Duodenal mucosa (tissue), 2 donors: ENCODE data around the gene MKRN2OS.
"Not testable (repeated sequence)": the region's sequence is repeated elsewhere in the genome, so short reads cannot be mapped to it uniquely, and the experiment has no call there.

Experiments used
- H3K27ac ChIP-seq: one replicate; pipeline ENCODE4 v1.7.0; 2013; ENCODE audit warnings: low read depth, low read length
- H3K27me3 ChIP-seq, 2 donors: one replicate each; pipeline ENCODE4 v1.7.0; 2013; ENCODE audit warnings: low read length in 2 of 2, control low read depth in 1 of 2; ENCODE audit not compliant: insufficient read depth in 2 of 2, control insufficient read depth in 1 of 2
- H3K36me3 ChIP-seq, 2 donors: one replicate each; pipeline ENCODE4 v1.7.0; 2013; ENCODE audit warnings: low read length in 2 of 2, control low read depth in 1 of 2; ENCODE audit not compliant: insufficient read depth in 2 of 2, control insufficient read depth in 1 of 2
- H3K4me1 ChIP-seq, 2 donors: one replicate each; pipeline ENCODE4 v1.7.0; 2013; ENCODE audit warnings: low read length in 2 of 2, control low read depth in 1 of 2; ENCODE audit not compliant: insufficient read depth in 2 of 2, control insufficient read depth in 1 of 2
- H3K4me3 ChIP-seq, 2 donors: one replicate each; pipeline ENCODE4 v1.7.0; 2013; ENCODE audit warnings: low read length in 2 of 2, low read depth in 1 of 2
- H3K9ac ChIP-seq, 2 donors: one replicate each; pipeline ENCODE4 v1.7.0; 2013; ENCODE audit warnings: low read length in 2 of 2, low read depth in 1 of 2
- H3K9me3 ChIP-seq, 2 donors: one replicate each; pipeline ENCODE4 v1.7.0; 2013; ENCODE audit warnings: low read length in 2 of 2, control low read depth in 1 of 2; ENCODE audit not compliant: control insufficient read depth in 1 of 2

The MKRN2OS gene

GRCh38 chr3:12549971-12550760 is 4.9 kb upstream of the MKRN2OS start:
- Histone ChIP-seq H3K9me3 (no peaks in the 10 kb centered on the region), H3K27ac (no peak overlapping the region), H3K9ac (no peak overlapping the region), H3K36me3 (no peaks in the 10 kb centered on the region), H3K4me1 (no peaks in the 10 kb centered on the region), H3K4me3 (no peak overlapping the region), H3K27me3 (no peaks in the 10 kb centered on the region)

DNA sequence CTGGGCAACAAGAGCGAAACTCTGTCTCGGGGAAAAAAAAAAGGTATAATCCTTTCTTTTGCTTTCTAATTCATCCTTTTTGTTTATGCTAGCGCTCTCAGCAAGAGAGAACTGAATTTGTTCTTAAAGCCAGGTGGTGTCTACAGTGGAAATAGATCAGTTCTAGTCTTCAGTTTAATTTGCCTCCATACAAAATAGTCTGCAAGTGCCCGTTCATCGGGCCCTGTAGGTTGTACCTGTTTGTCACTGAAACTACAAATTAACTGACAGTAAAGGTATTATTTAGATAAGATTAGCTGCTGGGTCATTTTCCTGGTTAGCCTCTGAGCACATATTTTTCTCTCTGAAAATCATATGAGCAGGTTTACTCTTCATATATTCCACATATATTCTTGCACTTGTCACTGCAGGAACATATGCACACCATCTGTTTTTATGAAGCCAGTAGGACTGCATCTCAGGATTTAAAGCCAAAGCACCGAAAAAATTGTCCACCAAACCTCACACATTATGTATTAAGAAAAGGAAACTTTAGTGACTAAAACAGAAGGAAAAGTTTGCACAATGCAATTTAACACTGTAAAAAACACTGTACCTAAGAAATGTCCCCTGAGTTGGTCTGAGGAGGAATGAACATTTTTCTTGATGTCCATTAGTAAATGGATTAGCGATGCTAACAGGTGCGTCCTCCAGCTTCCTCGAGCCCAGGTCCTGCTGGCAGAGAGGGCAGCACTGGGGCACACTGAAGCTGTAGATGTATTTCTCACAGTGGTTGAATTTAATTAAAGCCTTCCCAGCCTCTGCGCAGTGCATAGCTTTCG is 437 bp downstream of the MKRN2OS start:
- no peaks in the 10 kb centered on the region for H3K27me3 ChIP-seq
- H3K9ac ChIP-seq = peak overlapping the region; percentile 69 to 80
- H3K9me3 ChIP-seq = no peaks in the 10 kb centered on the region
- H3K36me3 ChIP-seq = peaks cover 5 to 14% of the 10 kb centered on the region in 2 donors
- H3K4me3 ChIP-seq = peak overlapping the region; percentile 69 to 72
- peak overlapping the region; percentile 36 for H3K27ac ChIP-seq
- no peaks in the 10 kb centered on the region for H3K4me1 ChIP-seq

- H3K27me3 ChIP-seq, H3K4me3 ChIP-seq, H3K9me3 ChIP-seq, H3K9ac ChIP-seq, H3K4me1 ChIP-seq, H3K27ac ChIP-seq: not testable (repeated sequence)
- H3K36me3 ChIP-seq = peaks cover 5 to 21% of the 10 kb centered on the region in 2 donors
These were observed 1.8 kb downstream of the MKRN2OS start for GRCh38 chr3:12543497-12543896.

DNA sequence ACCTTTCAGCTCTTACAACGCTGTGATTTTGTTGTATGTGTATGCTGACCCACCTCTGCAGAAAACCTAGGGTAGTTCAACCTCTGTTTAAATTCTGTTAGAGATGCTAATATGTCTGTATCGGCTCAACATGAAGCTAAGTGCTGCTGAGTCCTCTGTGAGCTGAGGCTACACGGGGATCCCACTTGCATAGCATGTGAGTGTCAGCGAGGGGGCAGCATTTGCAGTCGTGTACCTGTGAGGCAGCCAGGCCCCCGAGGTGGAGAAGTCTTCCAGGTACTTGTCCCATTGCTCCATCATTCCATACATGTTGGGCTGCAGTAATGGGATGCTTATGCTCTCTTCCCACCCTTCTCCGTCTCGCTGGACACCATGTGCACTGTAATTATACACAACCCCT is 3.7 kb downstream of the MKRN2OS start:
- no peaks in the 10 kb centered on the region for H3K27me3 ChIP-seq

GRCh38 chr3:12536423-12536822 is 8.9 kb downstream of the MKRN2OS start:
- H3K9ac ChIP-seq = no peak overlapping the region
- H3K27me3 ChIP-seq = no peaks in the 10 kb centered on the region
- H3K4me3 ChIP-seq = no peak overlapping the region
- peaks cover 5 to 32% of the 10 kb centered on the region in 2 donors for H3K36me3 ChIP-seq
- no peaks in the 10 kb centered on the region for H3K4me1 ChIP-seq
- H3K9me3 ChIP-seq = no peaks in the 10 kb centered on the region
- no peak overlapping the region for H3K27ac ChIP-seq

More for the DNA sequence above, 3.7 kb downstream of the MKRN2OS start:
- H3K9me3 ChIP-seq = no peaks in the 10 kb centered on the region
- no peaks in the 10 kb centered on the region for H3K4me1 ChIP-seq
- no peak overlapping the region for H3K4me3 ChIP-seq
- peaks cover 5 to 21% of the 10 kb centered on the region in 2 donors for H3K36me3 ChIP-seq
- H3K9ac ChIP-seq = no peak overlapping the region
- H3K27ac ChIP-seq = no peak overlapping the region

DNA sequence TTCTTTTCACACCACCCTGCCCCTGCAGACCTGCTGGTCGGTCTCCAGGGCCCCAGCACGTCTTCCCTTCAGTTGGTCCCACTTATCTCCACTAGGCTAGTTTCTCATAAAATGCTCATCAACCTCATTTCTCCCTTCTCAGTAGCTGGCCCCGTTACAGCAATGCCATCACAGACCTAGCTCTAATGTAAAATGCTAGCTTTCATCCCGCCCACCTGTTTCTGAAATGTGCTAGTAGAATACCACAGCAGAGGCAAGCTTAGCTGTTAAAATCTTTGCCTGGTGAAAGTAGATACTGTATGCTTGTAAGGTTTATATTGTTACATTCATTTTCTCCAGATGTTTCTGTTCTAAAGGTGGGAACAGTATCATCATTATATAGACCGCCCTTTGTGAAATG is 13.1 kb downstream of the MKRN2OS start:
- H3K27ac ChIP-seq = no peak overlapping the region
- H3K4me3 ChIP-seq = no peak overlapping the region
- H3K4me1 ChIP-seq = no peaks in the 10 kb centered on the region
- H3K36me3 ChIP-seq = peaks cover 9 to 34% of the 10 kb centered on the region in 2 donors
- H3K9ac ChIP-seq = no peak overlapping the region
- no peaks in the 10 kb centered on the region for H3K9me3 ChIP-seq
- H3K27me3 ChIP-seq = no peaks in the 10 kb centered on the region

GRCh38 chr3:12527757-12528143 is 17.5 kb downstream of the MKRN2OS start:
- H3K36me3 ChIP-seq = peaks cover 16 to 42% of the 10 kb centered on the region in 2 donors
- no peak overlapping the region for H3K27ac ChIP-seq
- no peak overlapping the region for H3K9ac ChIP-seq
- no peaks in the 10 kb centered on the region for H3K4me1 ChIP-seq
- H3K4me3 ChIP-seq = no peak overlapping the region
- no peaks in the 10 kb centered on the region for H3K27me3 ChIP-seq
- H3K9me3 ChIP-seq = no peaks in the 10 kb centered on the region

- no peaks in the 10 kb centered on the region for H3K9me3 ChIP-seq
- H3K27me3 ChIP-seq = no peaks in the 10 kb centered on the region
- H3K4me1 ChIP-seq = no peaks in the 10 kb centered on the region
- H3K27ac ChIP-seq = no peak overlapping the region
- peaks cover 7 to 36% of the 10 kb centered on the region in 2 donors for H3K36me3 ChIP-seq
- no peak overlapping the region for H3K9ac ChIP-seq
- no peak overlapping the region for H3K4me3 ChIP-seq
These were observed 22.6 kb downstream of the MKRN2OS start for GRCh38 chr3:12522721-12523120.

DNA sequence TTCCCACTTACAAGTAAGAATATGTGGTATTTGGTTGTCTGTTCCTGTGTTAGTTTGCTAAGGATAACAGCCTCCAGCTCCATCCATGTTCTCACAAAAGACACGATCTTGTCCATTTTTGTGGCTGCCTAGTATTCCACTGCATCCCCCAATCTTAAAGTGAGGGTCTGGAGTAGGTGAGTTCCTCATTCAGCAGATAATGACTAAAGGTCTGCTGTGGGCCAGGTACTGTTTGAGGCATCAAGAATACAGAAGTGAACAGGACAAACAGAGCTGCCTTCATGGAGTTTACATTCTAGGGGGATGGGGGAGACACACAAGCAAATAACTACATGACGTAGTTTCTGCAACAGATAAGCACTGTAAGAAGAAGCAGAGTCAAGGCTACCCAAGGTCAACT is 24.3 kb downstream of the MKRN2OS start:
- H3K36me3 ChIP-seq = peaks cover 0 to 27% of the 10 kb centered on the region in 2 donors
- no peaks in the 10 kb centered on the region for H3K9me3 ChIP-seq

More for the DNA sequence above, 24.3 kb downstream of the MKRN2OS start:
- no peaks in the 10 kb centered on the region for H3K27me3 ChIP-seq
- H3K27ac ChIP-seq = no peak overlapping the region
- H3K4me3 ChIP-seq = no peak overlapping the region
- no peak overlapping the region for H3K9ac ChIP-seq
- H3K4me1 ChIP-seq = peaks cover 0 to 3% of the 10 kb centered on the region in 2 donors
